Erythroblast (primary cell): ENCODE data around the gene DNPH1.

Source experiments
- GATA1 ChIP-seq: IDR thresholded peaks from 2 replicates; pipeline ENCODE4 v1.6.1; 2011; ENCODE audit warnings: low read depth, mild to moderate bottlenecking, control low read depth, low read length, moderate library complexity
- POLR2A ChIP-seq: IDR thresholded peaks from 2 replicates; pipeline ENCODE4 v1.6.1; 2011; ENCODE audit warnings: mild to moderate bottlenecking, low read length

GRCh38 chr6:43188426-43188825, 40.9 kb downstream of the DNPH1 start:
- no peak for TF ChIP-seq POLR2A
- TF ChIP-seq GATA1: no peak
